Lower leg skin (tissue), 4 donors: Measurements from ENCODE around the gene NUMB. TPM values are rescaled to one million over a fixed set of nuclear protein-coding genes. Genes with fewer than 3 reads are reported as not detected.

ENCODE experiments used
- DNase-seq, 2 donors: peaks; one replicate each; pipeline ENCODE4 v3.0.0-alpha.2; 2019; ENCODE audit warnings: low spot score in 2 of 2
- H3K4me3 ChIP-seq: fragments of 200-600 bp; sonication (generic); 2 replicates; pipeline ENCODE4 v1.5.1; 2017; ENCODE audit warnings: mild to moderate bottlenecking, low read depth; ENCODE audit not compliant: poor library complexity, severe bottlenecking
- POLR2A ChIP-seq, 2 donors: fragments of 450-650 bp; IDR thresholded peaks; one replicate each; pipeline ENCODE4 v1.6.1; 2016 to 2017; ENCODE audit warnings: antibody characterized with exemption in 2 of 2, mild to moderate bottlenecking in 1 of 2, moderate library complexity in 1 of 2
- WGBS, 2 donors: methylation state at CpG; one replicate each; pipeline ENCODE4 v1.1.5; 2018; 5-methylcytosine and 5-hydroxymethylcytosine counted together
- intact Hi-C: fragments of 100-400 bp; cut with DNase I; formaldehyde crosslinking; loops from one replicate; pipeline ENCODE4 v1.15.0; 2023; ENCODE audit warnings: low total_unique reads
- total RNA-seq, 4 donors: library from RNA; depleted of rRNA; stranded (reverse); fragments of >200 nt; gene quantifications; one replicate each; pipeline ENCODE4 v1.1.0, GENCODE V29; 2016
- TF ChIP-seq, protein P1 (sequence below), 3 donors: fragments of 450-650 bp; IDR thresholded peaks; one replicate each; pipeline ENCODE4 v1.5.1; 2016; ENCODE audit warnings: antibody characterized with exemption in 3 of 3, mild to moderate bottlenecking in 3 of 3, moderate library complexity in 2 of 3

Gene NUMB
- total RNA-seq, 4 donors from 2014 or later: 30.3 to 69.0 (median 43.2) TPM

GRCh38 chr14:73238424-73238852 is 219.9 kb downstream of the NUMB start:
- intact Hi-C loops: no loop called here
- 7 to 18% methylated on average over 10 of the region's 10 CpGs for WGBS, 2 donors
- DNase-seq: no peak
- TF ChIP-seq, protein P1, sequence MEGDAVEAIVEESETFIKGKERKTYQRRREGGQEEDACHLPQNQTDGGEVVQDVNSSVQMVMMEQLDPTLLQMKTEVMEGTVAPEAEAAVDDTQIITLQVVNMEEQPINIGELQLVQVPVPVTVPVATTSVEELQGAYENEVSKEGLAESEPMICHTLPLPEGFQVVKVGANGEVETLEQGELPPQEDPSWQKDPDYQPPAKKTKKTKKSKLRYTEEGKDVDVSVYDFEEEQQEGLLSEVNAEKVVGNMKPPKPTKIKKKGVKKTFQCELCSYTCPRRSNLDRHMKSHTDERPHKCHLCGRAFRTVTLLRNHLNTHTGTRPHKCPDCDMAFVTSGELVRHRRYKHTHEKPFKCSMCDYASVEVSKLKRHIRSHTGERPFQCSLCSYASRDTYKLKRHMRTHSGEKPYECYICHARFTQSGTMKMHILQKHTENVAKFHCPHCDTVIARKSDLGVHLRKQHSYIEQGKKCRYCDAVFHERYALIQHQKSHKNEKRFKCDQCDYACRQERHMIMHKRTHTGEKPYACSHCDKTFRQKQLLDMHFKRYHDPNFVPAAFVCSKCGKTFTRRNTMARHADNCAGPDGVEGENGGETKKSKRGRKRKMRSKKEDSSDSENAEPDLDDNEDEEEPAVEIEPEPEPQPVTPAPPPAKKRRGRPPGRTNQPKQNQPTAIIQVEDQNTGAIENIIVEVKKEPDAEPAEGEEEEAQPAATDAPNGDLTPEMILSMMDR (IDR thresholded peaks at IDR 0.05): no peak
- no peak overlapping the region for H3K4me3 ChIP-seq

- peak overlapping the region; percentile 12 for H3K4me3 ChIP-seq
- TF ChIP-seq, protein P1 (IDR thresholded peaks at IDR 0.05): no peak
- TF ChIP-seq POLR2A (IDR thresholded peaks at IDR 0.05): no peak
- WGBS, 2 donors: 4 to 5% methylated on average over 15 to 21 of the region's 73 CpGs
- DNase-seq: peak in 1 of 2 donors; percentile 84
- intact Hi-C loops: no loop called here
These were observed 220.4 kb downstream of the NUMB start for GRCh38 chr14:73237786-73238423.

DNA sequence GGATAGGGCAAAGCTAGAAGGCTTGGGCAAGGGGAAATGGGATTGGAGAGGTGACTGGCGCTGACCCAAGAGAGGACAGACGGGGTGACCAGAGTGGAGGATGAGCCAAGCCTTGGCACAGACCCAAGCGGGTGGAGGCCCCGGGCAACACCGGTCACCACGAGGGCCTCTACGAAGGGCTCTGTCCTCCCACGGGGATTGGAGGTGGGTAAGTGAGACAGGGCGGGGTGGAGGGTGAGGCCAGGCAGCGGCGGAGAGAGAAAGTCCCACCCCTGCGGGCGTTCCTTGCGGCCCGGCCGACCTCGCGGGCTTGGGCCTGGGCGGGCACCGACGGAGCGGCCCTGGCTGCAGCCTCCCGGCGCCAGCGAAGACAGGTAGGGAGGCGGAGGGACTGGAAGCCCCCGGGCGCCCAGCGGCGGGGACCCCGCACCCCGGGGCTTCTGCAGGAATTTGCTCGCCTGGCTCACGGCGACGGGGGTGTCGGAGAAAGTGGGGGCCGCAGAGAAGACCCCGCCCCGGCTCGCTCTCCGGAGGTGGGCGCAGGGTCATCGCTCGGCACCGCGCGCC is 221.0 kb downstream of the NUMB start, which contains the start of gene PAPLN:
PAPLN (plus strand) TSS at position 288 of the 567 bp plus-strand sequence. CDS start 2,273 bp downstream, outside the sequence.
- no peak for TF ChIP-seq POLR2A (IDR thresholded peaks at IDR 0.05)
- TF ChIP-seq, protein P1 (IDR thresholded peaks at IDR 0.05): no peak
- 4 to 5% methylated on average over 28 to 38 of the region's 48 CpGs for WGBS, 2 donors
- peak within 1 kb of the TSS; percentile 12 for H3K4me3 ChIP-seq
- DNase-seq: peak in 1 of 2 donors; percentile 90
- intact Hi-C loops: no loop called here

DNA sequence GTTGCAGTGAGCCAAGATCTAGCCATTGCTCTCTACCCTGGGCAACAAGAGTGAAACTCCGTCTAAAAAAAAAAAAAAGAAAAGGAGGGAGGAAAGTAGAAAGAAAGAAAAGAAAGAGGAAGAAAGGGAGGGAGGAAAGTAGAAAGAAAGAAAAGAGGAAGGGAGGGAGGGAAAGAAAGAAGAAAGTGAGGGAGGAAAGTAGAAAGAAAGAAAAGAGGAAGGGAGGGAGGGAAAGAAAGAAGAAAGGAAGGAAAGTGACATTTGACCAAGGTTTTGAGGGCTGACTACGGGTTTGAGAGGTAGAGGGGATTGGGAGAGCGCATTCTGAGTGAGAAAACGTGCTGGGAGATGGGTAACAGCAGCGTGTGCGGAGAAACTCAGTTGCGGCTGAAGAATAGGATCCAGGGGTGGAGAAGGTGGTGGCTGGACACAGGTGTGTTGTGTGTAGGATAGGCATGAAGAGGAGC is 221.6 kb downstream of the NUMB start:
- intact Hi-C loops: no loop called here
- TF ChIP-seq, protein P1 (IDR thresholded peaks at IDR 0.05): no peak
- no peak for TF ChIP-seq POLR2A (IDR thresholded peaks at IDR 0.05)

DNA sequence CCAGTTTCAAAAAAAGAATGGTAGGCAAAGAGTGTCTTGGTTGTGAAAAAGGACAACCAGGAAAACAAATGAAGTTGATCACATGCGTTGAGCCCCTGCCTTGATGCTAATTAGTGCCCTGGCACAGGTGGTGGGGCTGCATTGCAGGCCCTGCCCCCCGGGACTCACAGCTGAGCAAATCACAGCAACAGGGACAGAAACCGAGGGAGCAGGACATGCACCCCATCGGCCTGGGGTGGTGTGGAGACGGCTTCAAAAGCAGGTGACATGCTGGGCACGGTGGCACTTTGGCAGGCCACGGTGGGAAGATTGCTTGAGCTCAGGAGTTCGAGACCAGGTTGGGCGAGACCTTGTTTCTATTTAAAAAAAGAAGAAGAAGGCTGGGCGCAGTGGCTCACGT is 222.2 kb downstream of the NUMB start:
- WGBS, 2 donors: 76 to 81% methylated on average over 11 of the region's 11 CpGs
- no peak overlapping the region for H3K4me3 ChIP-seq
- intact Hi-C loops: no loop called here
- DNase-seq: peak in 1 of 2 donors; percentile 80
- TF ChIP-seq, protein P1 (IDR thresholded peaks at IDR 0.05): no peak
- no peak for TF ChIP-seq POLR2A (IDR thresholded peaks at IDR 0.05)

More for the DNA sequence above, 221.6 kb downstream of the NUMB start:
- no peak for DNase-seq
- 74 to 77% methylated on average over 6 of the region's 7 CpGs for WGBS, 2 donors
- no peak overlapping the region for H3K4me3 ChIP-seq
